ENCODE results near the gene MAFG. TPM values are rescaled to one million over a fixed set of nuclear protein-coding genes. Genes with fewer than 3 reads are reported as not detected.

The MAFG gene
- total and polyA plus RNA-seq, 2 of the 13 experiments (the other 11 are each of a cell fraction or from before 2014, with no cell fraction given): 14.5 to 20.0 TPM

GRCh38 chr17:81902653-81903414, 24.7 kb downstream of the MAFG start:
- no peak overlapping the region for H2AFZ ChIP-seq (ENCODE audit: low read length)
- H3K27me3 ChIP-seq (ENCODE audit: control insufficient read depth in 1 of 2, insufficient read depth in 2 of 2, low read length in 2 of 2): no peaks in the 10 kb centered on the region
- peak overlapping the region; percentile 68 for H3K4me2 ChIP-seq (ENCODE audit: low read depth, low read length)
- in situ Hi-C loops (cut with HindIII; ENCODE audit: extremely low pct_ligation_motif_present, low pct_unique_long_range_greater_than_20kb): no loop called here
- no peak for DNase-seq (ENCODE audit: low spot score)
- peaks cover 41 to 63% of the 10 kb centered on the region in 2 experiments for H3K36me3 ChIP-seq (replicated peaks in 1 of 2; ENCODE audit: control insufficient read depth in 1 of 2, insufficient read depth in 2 of 2, low read length in 2 of 2)
- no TSS peak for BruUV-seq (replicated peaks)
- H3K4me1 ChIP-seq (ENCODE audit: insufficient read depth, low read length): peaks cover 22% of the 10 kb centered on the region
- peak overlapping the region in 2 of 3 experiments; percentile 19 to 65; a peak in 3 of 6 replicates for H3K4me3 ChIP-seq (replicated peaks in 1 of 3; ENCODE audit: insufficient read depth in 1 of 3, low read depth in 2 of 3, low read length in 3 of 3)
- WGBS (ENCODE audit: low lambda C conversion rate): 41% methylated on average over 37 of the region's 47 CpGs
- intact Hi-C loops (cut with micrococcal nuclease; ENCODE audit: unreplicated experiment): no loop called here
- H3K9me3 ChIP-seq (ENCODE audit: low read length): no peaks in the 10 kb centered on the region
- no peak for FAIRE-seq
- ChIA-PET CTCF (ENCODE audit: low intra/inter-chr PET ratio, low total read pairs) (no interaction called here), POLR2A (interaction anchor here (0.6 to 2.9 kb wide), 5 partner anchors 10 to 135 kb away, joined by 3 to 10 read pairs (median 4); partner anchors contain the start of genes ALYREF, ANAPC11, DCXR and MAFG)
- H3K9ac ChIP-seq (ENCODE audit: insufficient read depth, low read depth, low read length): peak overlapping the region; percentile 38
- H4K20me1 ChIP-seq (ENCODE audit: insufficient read depth, low read length): peaks cover 8% of the 10 kb centered on the region; the same call in 1 of the 2 replicates
- H3K79me2 ChIP-seq (ENCODE audit: insufficient read depth, low read length): peaks cover 3% of the 10 kb centered on the region
- H3K27ac ChIP-seq (ENCODE audit: extremely low read length, insufficient read depth, low read length): peak overlapping the region; percentile 28
- ATAC-seq: peak; percentile 7
- TF ChIP-seq SRSF1 (optimal IDR thresholded peaks at IDR 0.05; ENCODE audit: low read depth, low read length): peak; percentile 12
- TF ChIP-seq DPF2 (CRISPR knock-in tag; IDR thresholded peaks at IDR 0.05; ENCODE audit: borderline replicate concordance, low read depth): peak; percentile 15; the same call in 1 of the 2 replicates
- no peak for TF ChIP-seq MIXL1 (CRISPR knock-in tag; IDR thresholded peaks at IDR 0.05)
- TF ChIP-seq NFIB (CRISPR knock-in tag; IDR thresholded peaks at IDR 0.05; ENCODE audit: borderline replicate concordance): no peak
- TF ChIP-seq NR2F6 (IDR thresholded peaks at IDR 0.05): no peak
- peak; percentile 22; the same call in 1 of the 2 replicates for TF ChIP-seq NR2F6 (CRISPR knock-in tag; IDR thresholded peaks at IDR 0.05)
- TF ChIP-seq NKX3-1 (CRISPR knock-in tag; IDR thresholded peaks at IDR 0.05): peak; percentile 12; the same call in 1 of the 2 replicates
- no peak for TF ChIP-seq ZBTB3 (CRISPR knock-in tag; IDR thresholded peaks at IDR 0.05; ENCODE audit: borderline replicate concordance, low read depth)
- peak; percentile 20; the same call in 1 of the 2 replicates for TF ChIP-seq IRF1 (CRISPR knock-in tag; IDR thresholded peaks at IDR 0.05; ENCODE audit: low read depth)
- TF ChIP-seq CERS6 (CRISPR knock-in tag; IDR thresholded peaks at IDR 0.05): no peak
- 0 out of 2 replicates have a peak, but pooled peaks have one; percentile 21 for TF ChIP-seq ZNF367 (CRISPR knock-in tag; IDR thresholded peaks at IDR 0.05; ENCODE audit: borderline replicate concordance)
- TF ChIP-seq MAZ (IDR thresholded peaks at IDR 0.05; ENCODE audit: borderline replicate concordance, low read depth, low read length): no peak
- TF ChIP-seq MAZ (CRISPR knock-in tag; IDR thresholded peaks at IDR 0.05; ENCODE audit: low read depth): peak; percentile 42; the same call in 1 of the 2 replicates
- peak; percentile 98; the same call in 1 of the 2 replicates for TF ChIP-seq ZNF326 (CRISPR knock-in tag; IDR thresholded peaks at IDR 0.05; ENCODE audit: borderline replicate concordance)
- TF ChIP-seq ZSCAN29 (CRISPR knock-in tag; conservative IDR thresholded peaks at IDR 0.05): no peak
- peak; percentile 89 for TF ChIP-seq ZNF501 (CRISPR knock-in tag; IDR thresholded peaks at IDR 0.05)
- TF ChIP-seq ZNF773 (CRISPR knock-in tag; IDR thresholded peaks at IDR 0.05; ENCODE audit: borderline replicate concordance): peak; percentile 18; the same call in 1 of the 2 replicates
- peak; percentile 15; the same call in 1 of the 2 replicates for TF ChIP-seq SALL1 (CRISPR knock-in tag; IDR thresholded peaks at IDR 0.05)
- TF ChIP-seq PTBP1 (IDR thresholded peaks at IDR 0.05; ENCODE audit: low read depth, low read length, poor library complexity, severe bottlenecking): peak; percentile 51
- no peak for TF ChIP-seq TOE1 (CRISPR knock-in tag; IDR thresholded peaks at IDR 0.05)
- peak; percentile 43; the same call in 1 of the 2 replicates for TF ChIP-seq ZNF546 (CRISPR knock-in tag; conservative IDR thresholded peaks at IDR 0.05)
- no peak for TF ChIP-seq DRAP1 (CRISPR knock-in tag; IDR thresholded peaks at IDR 0.05)
- TF ChIP-seq ZFY (CRISPR knock-in tag; IDR thresholded peaks at IDR 0.05): peak; percentile 14; the same call in 1 of the 2 replicates
- TF ChIP-seq ZNF274 (CRISPR knock-in tag; IDR thresholded peaks at IDR 0.05): peak; percentile 78; the same call in 1 of the 2 replicates

Data from HepG2 (cell line).